GM12878 (cell line): ENCODE results near the gene ZNF107.

Experiments used
- CBX5 ChIP-seq: sonication (generic); IDR thresholded peaks from 2 replicates; pipeline ENCODE4 v1.6.1; 2016; ENCODE audit warnings: low read depth, moderate library complexity, mild to moderate bottlenecking, inconsistent platforms
- EED ChIP-seq: sonication (generic); IDR thresholded peaks from 2 replicates; pipeline ENCODE4 v1.6.1; 2016; ENCODE audit warnings: antibody characterized with exemption, low read depth
- EP300 ChIP-seq, 2 experiments: fragments of 150-350 bp in 1 of 2; IDR thresholded peaks; 2 replicates each; pipeline ENCODE4 v1.6.1; 2011 to 2012; ENCODE audit warnings: low read depth in 2 of 2, low read length in 2 of 2, borderline replicate concordance in 1 of 2, improper control_type of control experiment in 1 of 2, inconsistent platforms in 1 of 2; ENCODE audit not compliant: control insufficient read depth in 1 of 2
- FOS ChIP-seq: IDR thresholded peaks from 3 replicates; pipeline ENCODE4 v1.6.1; 2011; ENCODE audit warnings: borderline replicate concordance; ENCODE audit not compliant: insufficient read length; ENCODE audit errors: extremely low read depth
- HDAC6 ChIP-seq: fragments of 200-600 bp; sonication (generic); IDR thresholded peaks from one replicate; pipeline ENCODE4 v1.8.0; 2017; ENCODE audit warnings: antibody characterized with exemption; ENCODE audit not compliant: unreplicated experiment
- MXI1 ChIP-seq: fragments of 150-350 bp; IDR thresholded peaks from 2 replicates; pipeline ENCODE4 v1.6.1; 2011; ENCODE audit warnings: low read depth, mild to moderate bottlenecking, inconsistent platforms, low read length, improper control_type of control experiment
- POLR2A ChIP-seq: IDR thresholded peaks from 2 replicates; pipeline ENCODE4 v1.6.1; 2011; ENCODE audit warnings: low read depth, mild to moderate bottlenecking, low read length
- SIX5 ChIP-seq: IDR thresholded peaks from 2 replicates; pipeline ENCODE4 v1.6.1; 2011; ENCODE audit warnings: mild to moderate bottlenecking, low read depth, low read length, moderate library complexity; ENCODE audit not compliant: severe bottlenecking
- SREBF2 ChIP-seq: IDR thresholded peaks from 2 replicates; pipeline ENCODE4 v1.6.1; 2012; ENCODE audit warnings: mild to moderate bottlenecking, low read length
- ZNF274 ChIP-seq: IDR thresholded peaks from one replicate; pipeline ENCODE4 v1.8.0; 2011; ENCODE audit not compliant: insufficient read length, insufficient read depth
- TF ChIP-seq, protein P1 (sequence below), 3 experiments: IDR thresholded peaks in 2 of 3; conservative IDR thresholded peaks in 1 of 3; 2 replicates each; pipeline ENCODE4 v1.5.1; 2011; ENCODE audit warnings: low read depth in 3 of 3, low read length in 3 of 3, mild to moderate bottlenecking in 3 of 3, control low read depth in 2 of 3, moderate library complexity in 2 of 3, inconsistent platforms in 1 of 3, mixed read lengths in 1 of 3; ENCODE audit not compliant: control insufficient read depth in 2 of 3, insufficient read depth in 1 of 3; ENCODE audit errors: extremely low read depth in 1 of 3

DNA sequence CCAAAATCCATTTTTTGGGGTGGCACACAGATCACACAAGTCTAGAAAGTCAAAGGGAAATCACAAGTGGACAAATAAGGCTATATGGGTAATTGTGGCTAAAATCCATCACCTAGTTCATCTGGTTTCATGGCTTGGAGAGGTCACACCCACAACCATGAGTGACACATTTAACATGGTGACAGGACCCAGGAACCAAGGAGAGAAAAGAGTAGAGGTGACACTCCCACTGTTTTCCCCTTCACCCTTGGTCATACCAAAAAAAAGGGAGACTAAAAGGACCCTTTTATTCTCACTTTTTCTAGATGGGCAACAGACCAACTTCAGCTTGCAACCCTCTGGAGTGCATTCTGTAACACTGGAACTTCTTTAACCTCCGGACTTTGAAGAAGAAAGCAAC lies 46.2 kb upstream of the ZNF107 start:
- TF ChIP-seq, protein P1, sequence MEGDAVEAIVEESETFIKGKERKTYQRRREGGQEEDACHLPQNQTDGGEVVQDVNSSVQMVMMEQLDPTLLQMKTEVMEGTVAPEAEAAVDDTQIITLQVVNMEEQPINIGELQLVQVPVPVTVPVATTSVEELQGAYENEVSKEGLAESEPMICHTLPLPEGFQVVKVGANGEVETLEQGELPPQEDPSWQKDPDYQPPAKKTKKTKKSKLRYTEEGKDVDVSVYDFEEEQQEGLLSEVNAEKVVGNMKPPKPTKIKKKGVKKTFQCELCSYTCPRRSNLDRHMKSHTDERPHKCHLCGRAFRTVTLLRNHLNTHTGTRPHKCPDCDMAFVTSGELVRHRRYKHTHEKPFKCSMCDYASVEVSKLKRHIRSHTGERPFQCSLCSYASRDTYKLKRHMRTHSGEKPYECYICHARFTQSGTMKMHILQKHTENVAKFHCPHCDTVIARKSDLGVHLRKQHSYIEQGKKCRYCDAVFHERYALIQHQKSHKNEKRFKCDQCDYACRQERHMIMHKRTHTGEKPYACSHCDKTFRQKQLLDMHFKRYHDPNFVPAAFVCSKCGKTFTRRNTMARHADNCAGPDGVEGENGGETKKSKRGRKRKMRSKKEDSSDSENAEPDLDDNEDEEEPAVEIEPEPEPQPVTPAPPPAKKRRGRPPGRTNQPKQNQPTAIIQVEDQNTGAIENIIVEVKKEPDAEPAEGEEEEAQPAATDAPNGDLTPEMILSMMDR (IDR thresholded peaks at IDR 0.05 in 2 of 3, conservative IDR thresholded peaks at IDR 0.05 in 1 of 3; ENCODE audit: control insufficient read depth in 2 of 3, extremely low read depth in 1 of 3, insufficient read depth in 1 of 3, low read depth in 3 of 3, low read length in 3 of 3) = no peak
- TF ChIP-seq ZNF274 (no peak), FOS (no peak), EED (no peak), MXI1 (no peak), EP300 (IDR thresholded peaks at IDR 0.05; ENCODE audit: borderline replicate concordance in 1 of 2, control insufficient read depth in 1 of 2, low read depth in 2 of 2, low read length in 2 of 2) (no peak), SREBF2 (no peak), POLR2A (no peak), CBX5 (peak; percentile 85; the same call in 1 of the 2 replicates), HDAC6 (no peak), SIX5 (no peak)
